ENCODE results near the gene BABAM2.
"Not testable (repeated sequence)": the region's sequence is repeated elsewhere in the genome, so short reads cannot be mapped to it uniquely, and the experiment has no call there.

Gene BABAM2

GRCh38 chr2:28322051-28322450 lies 431.5 kb downstream of the BABAM2 start:
- DNase-seq, result no peak

- no peak for DNase-seq
These were observed 431.9 kb downstream of the BABAM2 start for GRCh38 chr2:28322456-28322855.

GRCh38 chr2:28322981-28323396 lies 432.5 kb downstream of the BABAM2 start:
- DNase-seq, result no peak

DNA sequence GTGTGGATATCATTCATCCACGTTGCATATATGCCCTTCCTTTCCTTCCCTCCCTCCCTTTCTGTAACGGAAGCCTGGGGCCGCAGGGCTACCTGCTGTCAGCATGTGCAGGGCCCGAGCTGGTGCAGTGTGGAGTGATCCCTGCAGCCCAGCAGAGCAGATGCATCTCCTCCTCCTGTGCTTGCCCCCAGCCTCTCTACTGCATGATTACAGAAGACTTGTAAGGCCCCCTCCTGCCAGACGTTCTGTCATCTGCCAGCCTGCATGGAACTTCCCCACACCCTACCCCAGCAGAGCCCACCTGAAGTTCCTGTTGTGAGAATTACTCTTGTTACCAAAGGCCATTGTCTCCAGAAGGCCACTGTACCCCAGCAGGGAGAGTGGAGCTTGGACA lies 434.6 kb downstream of the BABAM2 start:
- DNase-seq, result no peak

GRCh38 chr2:28325567-28326468 lies 435.3 kb downstream of the BABAM2 start:
- no peak for DNase-seq

DNA sequence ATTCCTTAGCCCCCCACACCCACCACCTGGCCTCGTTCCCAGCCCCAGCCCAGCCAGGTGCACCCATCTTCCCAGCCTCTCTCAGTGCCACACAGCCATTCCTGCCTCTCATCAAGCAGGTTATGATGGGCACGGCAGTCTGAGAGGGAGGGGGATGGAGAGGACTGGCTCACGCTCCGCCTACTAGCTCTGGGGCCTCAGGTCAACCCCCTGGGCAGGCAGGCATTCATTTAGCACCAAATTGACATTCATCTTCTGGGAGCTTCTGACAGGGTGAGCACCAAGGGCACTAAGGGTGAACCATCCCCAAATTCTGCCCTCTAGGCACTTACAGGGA lies 435.9 kb downstream of the BABAM2 start:
- no peak for DNase-seq

- DNase-seq, result no peak
These were observed 436.5 kb downstream of the BABAM2 start for GRCh38 chr2:28326881-28327505.

- no peak for DNase-seq
These were observed 437.0 kb downstream of the BABAM2 start for GRCh38 chr2:28327581-28327955.

DNA sequence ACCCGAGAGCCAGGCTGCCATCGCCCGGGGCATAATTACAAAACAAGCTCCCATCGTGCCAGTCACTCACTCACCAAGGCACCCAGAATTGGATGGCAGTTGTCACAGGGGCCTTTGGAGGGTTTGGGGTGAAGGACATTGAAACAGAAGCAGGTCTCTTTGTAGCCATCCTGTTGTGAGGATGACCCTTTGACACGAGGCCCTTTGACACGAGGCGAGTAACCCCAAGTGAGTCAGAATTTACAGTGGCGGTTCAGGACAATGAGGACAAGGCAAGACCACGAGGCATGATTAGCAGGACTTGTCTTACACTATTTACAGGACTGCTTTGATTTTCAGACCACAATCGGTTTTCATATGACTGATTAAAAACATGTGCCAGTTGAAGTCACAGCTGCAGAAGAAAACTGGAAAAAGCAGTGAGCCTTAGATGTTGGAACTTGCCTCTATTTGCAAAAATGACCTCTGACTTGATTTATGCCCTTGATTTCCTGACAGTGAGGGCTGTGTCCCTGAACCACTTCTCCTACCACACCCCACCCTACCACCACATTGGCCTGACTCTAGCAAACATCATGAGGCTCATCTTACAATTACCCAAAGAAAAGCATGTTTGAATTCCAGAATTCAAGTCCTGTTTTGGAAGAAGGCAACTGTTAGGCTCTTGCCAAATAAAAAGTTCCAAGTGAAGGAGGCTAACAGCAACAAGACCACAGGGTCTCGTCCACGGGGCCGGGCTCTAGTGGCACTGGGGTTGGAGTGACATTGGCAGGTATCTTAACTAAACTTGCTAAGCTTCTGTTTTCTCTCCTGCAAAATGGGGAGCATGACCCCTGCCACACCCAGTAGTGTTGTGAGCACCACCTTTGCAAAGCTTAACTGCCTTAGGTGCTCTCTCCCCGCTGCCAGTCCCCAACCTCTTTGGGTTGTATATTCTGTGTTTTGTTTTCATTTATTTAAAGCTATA lies 437.7 kb downstream of the BABAM2 start:
- no peak for DNase-seq

DNA sequence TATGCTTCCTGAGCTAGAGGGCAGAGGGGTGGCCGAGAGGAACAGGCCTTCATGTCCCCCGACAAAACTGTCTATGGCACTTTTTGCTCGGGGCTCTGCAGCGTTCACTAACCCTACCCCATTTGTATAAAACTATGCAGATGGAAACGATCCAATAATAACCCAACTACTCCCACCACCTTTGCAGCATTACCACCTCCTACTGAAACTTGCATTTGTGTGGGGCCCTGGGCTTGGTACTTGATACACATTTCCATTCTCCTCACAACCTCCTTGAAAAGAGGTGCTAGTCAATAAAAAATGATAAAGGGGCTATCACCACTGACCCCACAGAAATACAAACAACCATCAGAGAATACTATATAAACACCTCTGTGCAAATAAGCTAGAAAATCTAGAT lies 438.7 kb downstream of the BABAM2 start:
- no peak for DNase-seq

DNA sequence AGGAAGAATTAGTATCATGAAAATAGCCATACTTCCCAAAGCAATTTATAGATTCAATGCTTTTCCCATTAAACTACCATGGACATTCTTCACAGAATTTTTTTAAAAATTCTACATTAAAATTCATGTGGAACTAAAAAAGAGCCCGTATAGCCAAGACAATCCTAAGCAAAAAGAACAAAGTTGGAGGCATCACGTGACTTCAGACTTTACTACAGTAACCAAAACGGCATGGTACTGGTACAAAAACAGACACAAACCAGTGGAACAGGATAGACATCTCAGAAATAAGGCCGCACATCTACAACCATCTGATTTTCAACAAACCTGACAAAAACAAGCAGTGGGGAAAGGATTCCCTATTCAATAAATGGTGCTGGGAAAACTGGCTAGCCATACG lies 440.2 kb downstream of the BABAM2 start:
- DNase-seq, result not testable (repeated sequence)

- DNase-seq, result not testable (repeated sequence)
These were observed 441.3 kb downstream of the BABAM2 start for GRCh38 chr2:28331797-28332196.

DNA sequence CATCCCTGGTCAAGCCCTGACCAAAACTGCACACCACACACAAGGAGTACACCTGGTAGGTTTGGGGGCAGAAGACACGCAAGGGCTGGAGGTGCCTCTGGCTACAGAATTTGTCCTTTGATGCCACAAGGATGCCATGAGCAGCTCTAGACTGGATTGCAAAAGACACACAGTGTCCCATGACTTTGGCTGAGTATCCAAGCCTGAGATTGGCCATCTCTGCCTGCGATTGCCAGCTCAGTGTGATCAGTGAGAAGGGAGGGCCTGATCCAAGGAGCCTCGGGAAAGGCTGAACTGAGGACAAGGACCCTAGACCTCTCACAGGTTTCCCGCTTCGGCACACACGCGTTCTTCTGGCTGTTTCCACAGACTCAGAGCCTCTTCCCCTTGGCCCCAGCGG lies 442.2 kb downstream of the BABAM2 start:
- no peak for DNase-seq

GRCh38 chr2:28333606-28334526 lies 443.3 kb downstream of the BABAM2 start:
- no peak for DNase-seq

DNA sequence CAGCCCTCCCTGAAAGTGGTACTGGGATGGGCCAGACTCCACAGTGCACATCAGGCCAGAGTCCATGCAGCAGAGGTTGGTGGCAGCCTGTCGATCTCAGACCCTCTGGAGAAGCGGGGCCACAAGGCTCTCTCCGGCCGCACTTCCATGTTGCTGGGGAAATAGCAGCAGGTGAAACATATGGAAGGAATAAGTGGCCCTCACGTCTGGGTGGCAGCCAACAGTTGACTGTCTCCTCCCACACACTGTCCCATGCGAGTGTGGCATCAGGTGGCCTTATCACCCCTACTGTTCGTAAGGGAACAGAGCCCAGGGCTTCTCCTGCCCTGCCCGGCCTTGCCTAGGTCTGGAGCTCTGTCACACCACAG lies 444.0 kb downstream of the BABAM2 start:
- DNase-seq, result peak; percentile 76

GRCh38 chr2:28335265-28335664 lies 444.7 kb downstream of the BABAM2 start:
- DNase-seq, result not testable (repeated sequence)

DNA sequence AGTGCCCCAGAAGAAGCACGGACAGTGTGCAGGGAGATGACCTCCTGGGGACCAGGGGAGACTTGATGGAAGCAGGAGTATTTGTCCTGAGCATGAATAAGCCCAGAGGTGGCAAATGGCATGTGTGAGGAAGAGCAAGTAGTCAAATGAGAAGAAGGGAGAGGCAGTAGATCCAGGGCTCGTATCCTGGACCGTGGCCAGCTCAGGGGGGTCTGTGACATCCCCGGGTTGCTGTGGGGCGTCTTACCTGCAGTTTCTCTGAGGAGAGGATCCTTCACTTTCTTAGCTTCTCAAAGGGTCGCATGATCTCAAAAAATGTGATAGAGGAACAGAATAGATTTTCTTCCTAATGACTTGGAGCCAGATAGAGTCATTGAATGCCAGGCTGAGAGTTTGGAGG lies 445.1 kb downstream of the BABAM2 start:
- DNase-seq, result no peak

GRCh38 chr2:28336264-28336980 lies 445.9 kb downstream of the BABAM2 start:
- no peak for DNase-seq

GRCh38 chr2:28336982-28337627 lies 446.6 kb downstream of the BABAM2 start:
- DNase-seq, result no peak

DNA sequence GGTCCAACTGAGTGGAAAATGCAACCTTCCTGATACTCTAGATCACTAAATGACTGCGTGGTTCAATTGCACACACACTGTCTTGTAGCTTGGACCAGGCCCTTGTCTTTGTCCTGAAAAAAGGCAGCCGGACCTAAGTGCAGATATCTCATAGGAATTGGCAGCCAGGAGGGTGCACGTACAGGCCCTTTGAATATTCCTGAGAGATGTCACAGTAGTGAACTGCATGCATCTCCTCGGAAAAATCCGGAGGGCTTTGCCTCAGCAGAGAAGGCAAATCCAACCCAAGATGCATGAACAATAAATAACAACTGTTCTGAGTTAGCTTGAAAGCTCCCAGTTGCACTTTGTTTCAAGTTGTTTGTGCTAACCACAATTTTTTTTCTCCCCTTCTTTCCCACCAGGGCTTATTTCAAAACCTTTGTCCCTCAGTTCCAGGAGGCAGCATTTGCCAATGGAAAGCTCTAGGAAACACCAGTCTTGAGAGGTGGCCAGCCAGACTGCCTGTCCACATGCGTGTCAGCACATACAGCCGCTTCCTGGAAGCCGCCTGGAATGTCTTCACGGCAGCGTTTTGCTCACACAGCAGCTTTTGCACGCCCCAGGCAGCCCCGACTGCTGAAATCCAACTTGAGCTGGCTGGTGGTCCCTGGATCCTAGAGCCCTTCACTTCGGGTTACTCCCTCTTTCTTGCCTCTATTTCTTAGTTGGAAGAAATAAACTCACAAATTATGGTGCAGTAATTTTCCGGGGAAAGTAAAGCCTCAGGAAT lies 447.7 kb downstream of the BABAM2 start:
- DNase-seq, result no peak

All from hematopoietic multipotent progenitor cell treated with erythropoietin and hydrocortisone succinate and interleukin-3 and kit ligand, for 8 days (in vitro differentiated cells).